IMR-90 (cell line): ENCODE measurements around the gene RPL21. TPM values are rescaled to one million over a fixed set of nuclear protein-coding genes. Genes with fewer than 3 reads are reported as not detected.

Source experiments
- ATAC-seq: fragments of 200-7000 bp; cut with Tn5 transposase; 2 replicates; pipeline ENCODE4 v1.9.1; 2020; ENCODE audit warnings: low read depth, mild to moderate bottlenecking, moderate library complexity
- BruUV-seq: library from RNA; stranded (reverse); fragments of 400-500 nt; replicated peaks from 2 replicates; lab custom pipeline; 2021; lab: Mats Ljungman, UMichigan
- CTCF ChIA-PET: fragments of 300-600 bp; formaldehyde crosslinking; extraction: SDS; loops from one replicate; lab custom pipeline; 2021; ENCODE audit warnings: antibody characterized with exemption; lab: Yijun Ruan, JAX
- POLR2A ChIA-PET: fragments of 300-600 bp; sonication (Branson Sonifier 250); formaldehyde crosslinking; loops from one replicate; lab custom pipeline; 2022; ENCODE audit warnings: antibody characterized with exemption; ENCODE audit not compliant: unreplicated experiment; lab: Charles Lee
- DNase-seq: peaks from one replicate; pipeline ENCODE4 v3.0.0; 2013
- H2AFZ ChIP-seq: replicated peaks from 2 replicates; pipeline ENCODE3; 2013; ENCODE audit warnings: low read length, mild to moderate bottlenecking; ENCODE audit not compliant: poor library complexity
- H2AK5ac ChIP-seq: 2 replicates; pipeline ENCODE4 v1.6.1; 2013; ENCODE audit warnings: low read depth, low read length, inconsistent platforms
- H2AK9ac ChIP-seq: replicated peaks from 2 replicates; pipeline ENCODE3; 2013; ENCODE audit warnings: mild to moderate bottlenecking, low read depth, low read length, moderate library complexity; ENCODE audit not compliant: poor library complexity
- H2BK120ac ChIP-seq: 2 replicates; pipeline ENCODE4 v1.6.1; 2013; ENCODE audit warnings: low read depth, low read length, inconsistent platforms
- H2BK15ac ChIP-seq: 3 replicates; pipeline ENCODE4 v1.6.1; 2013; ENCODE audit warnings: low read depth, low read length, inconsistent platforms
- H2BK20ac ChIP-seq: 2 replicates; pipeline ENCODE4 v1.6.1; 2013; ENCODE audit warnings: low read depth, mild to moderate bottlenecking, inconsistent platforms, low read length, moderate library complexity
- H2BK5ac ChIP-seq: 2 replicates; pipeline ENCODE4 v1.6.1; 2013; ENCODE audit warnings: mild to moderate bottlenecking, low read depth, low read length, inconsistent platforms; ENCODE audit not compliant: poor library complexity, severe bottlenecking
- H3K14ac ChIP-seq: replicated peaks from 2 replicates; pipeline ENCODE4 v1.6.1; 2013; ENCODE audit warnings: low read depth, low read length, inconsistent platforms
- H3K18ac ChIP-seq: 2 replicates; pipeline ENCODE4 v1.6.1; 2013; ENCODE audit warnings: low read depth, low read length, control low read depth
- H3K23ac ChIP-seq: 2 replicates; pipeline ENCODE4 v1.6.1; 2013; ENCODE audit warnings: low read depth, low read length, inconsistent platforms
- H3K27ac ChIP-seq: 2 replicates; pipeline ENCODE4 v1.5.1; 2013; ENCODE audit warnings: mild to moderate bottlenecking, control low read depth, low read length; ENCODE audit not compliant: insufficient read depth
- H3K27me3 ChIP-seq: 2 replicates; pipeline ENCODE4 v1.6.1; 2013; ENCODE audit warnings: low read length; ENCODE audit not compliant: control insufficient read depth, insufficient read depth
- H3K36me3 ChIP-seq: 2 replicates; pipeline ENCODE4 v1.6.1; 2013; ENCODE audit warnings: low read length, mixed read lengths; ENCODE audit not compliant: control insufficient read depth, insufficient read depth
- H3K4ac ChIP-seq: 2 replicates; pipeline ENCODE4 v1.6.1; 2013; ENCODE audit warnings: low read depth, low read length, inconsistent platforms
- H3K4me1 ChIP-seq: 2 replicates; pipeline ENCODE4 v1.6.1; 2013; ENCODE audit warnings: low read length, mixed read lengths; ENCODE audit not compliant: control insufficient read depth, insufficient read depth
- H3K4me2 ChIP-seq: 2 replicates; pipeline ENCODE4 v1.6.1; 2013; ENCODE audit warnings: low read depth, mild to moderate bottlenecking, control low read depth, low read length, moderate library complexity
- H3K4me3 ChIP-seq: 2 replicates; pipeline ENCODE4 v1.5.1; 2013; ENCODE audit warnings: low read depth, mild to moderate bottlenecking, control low read depth, low read length, moderate library complexity; ENCODE audit not compliant: insufficient read depth
- H3K56ac ChIP-seq: 2 replicates; pipeline ENCODE4 v1.6.1; 2013; ENCODE audit warnings: low read length, inconsistent platforms; ENCODE audit not compliant: insufficient read depth; ENCODE audit errors: extremely low read depth
- H3K79me1 ChIP-seq, 2 experiments: 2 replicates each; pipeline ENCODE4 v1.6.1; 2013; ENCODE audit warnings: low read length in 2 of 2, inconsistent platforms in 1 of 2, low read depth in 1 of 2
- H3K9ac ChIP-seq: 2 replicates; pipeline ENCODE4 v1.6.1; 2013; ENCODE audit warnings: low read depth, low read length, control low read depth
- H3K9me1 ChIP-seq: 2 replicates; pipeline ENCODE4 v1.6.1; 2013; ENCODE audit warnings: low read length, inconsistent platforms; ENCODE audit not compliant: insufficient read depth
- H3K9me3 ChIP-seq: 2 replicates; pipeline ENCODE4 v1.6.1; 2013; ENCODE audit warnings: low read length; ENCODE audit not compliant: control insufficient read depth, insufficient read depth
- H4K20me1 ChIP-seq: 2 replicates; pipeline ENCODE4 v1.6.1; 2013; ENCODE audit warnings: low read length, inconsistent platforms; ENCODE audit not compliant: insufficient read depth
- H4K5ac ChIP-seq: 2 replicates; pipeline ENCODE4 v1.6.1; 2013; ENCODE audit warnings: mild to moderate bottlenecking, low read depth, low read length, control low read depth
- H4K8ac ChIP-seq, 2 experiments: 2 replicates each; pipeline ENCODE4 v1.6.1; 2013; ENCODE audit warnings: low read depth in 2 of 2, low read length in 2 of 2, control low read depth in 1 of 2, inconsistent platforms in 1 of 2
- H4K91ac ChIP-seq: 2 replicates; pipeline ENCODE4 v1.6.1; 2013; ENCODE audit warnings: low read depth, low read length, inconsistent platforms; ENCODE audit not compliant: insufficient read depth
- BHLHE40 ChIP-seq: fragments of 150-350 bp; IDR thresholded peaks from 2 replicates; pipeline ENCODE4 v1.6.1; 2016; ENCODE audit warnings: mild to moderate bottlenecking, low read depth, low read length
- CEBPB ChIP-seq: IDR thresholded peaks from 2 replicates; pipeline ENCODE4 v1.6.1; 2012; ENCODE audit warnings: low read depth, low read length, improper control_type of control experiment
- CHD1 ChIP-seq: IDR thresholded peaks from 2 replicates; pipeline ENCODE4 v1.6.1; 2012; ENCODE audit warnings: low read depth, low read length, improper control_type of control experiment
- CTCF ChIP-seq: conservative IDR thresholded peaks from 2 replicates; pipeline ENCODE4 v1.5.1; 2012; ENCODE audit warnings: mild to moderate bottlenecking, low read depth, low read length, improper control_type of control experiment
- POLR2A ChIP-seq: IDR thresholded peaks from 2 replicates; pipeline ENCODE4 v1.6.1; 2012; ENCODE audit warnings: mild to moderate bottlenecking, low read depth, low read length
- RCOR1 ChIP-seq: IDR thresholded peaks from 2 replicates; pipeline ENCODE4 v1.6.1; 2012; ENCODE audit warnings: mild to moderate bottlenecking, low read length, improper control_type of control experiment; ENCODE audit not compliant: insufficient replicate concordance
- RFX5 ChIP-seq: IDR thresholded peaks from 2 replicates; pipeline ENCODE4 v1.8.0; 2012; ENCODE audit warnings: low read depth, mild to moderate bottlenecking, low read length, moderate library complexity
- WGBS, 2 experiments: methylation state at CpG; one replicate each; pipeline versions ENCODE4 v1.1.5 to v1.1.7; 2013; ENCODE audit warnings: missing lambda C conversion rate in 2 of 2; ENCODE audit not compliant: insufficient read length in 1 of 2; ENCODE audit errors: extremely low coverage in 2 of 2; 5-methylcytosine and 5-hydroxymethylcytosine counted together
- dilution Hi-C: fragments of 300-500 bp; cut with HindIII; formaldehyde crosslinking; loops from one replicate; pipeline ENCODE4 v1.14.3; 2018; ENCODE audit warnings: low sequenced_read_pairs; ENCODE audit not compliant: unreplicated experiment
- in situ Hi-C: fragments of 300-500 bp; cut with MboI; formaldehyde crosslinking; loops from 3 replicates; pipeline ENCODE4 v1.14.3; 2019; ENCODE audit warnings: low sequenced_read_pairs, inconsistent platforms, mixed read lengths
- intact Hi-C: fragments of 100-400 bp; cut with micrococcal nuclease; formaldehyde crosslinking; loops from 2 replicates; pipeline ENCODE4 v1.10.0; 2022
- polyA plus RNA-seq, 3 experiments: library from polyadenylated mRNA; depleted of rRNA; stranded (reverse); fragments of >200 nt; gene quantifications; 2 replicates each; pipeline ENCODE4 v1.2.3, GENCODE V29; 2012; ENCODE audit warnings: low replicate concordance in 1 of 3
- total RNA-seq: library from RNA; depleted of rRNA; stranded (reverse); fragments of >200 nt; gene quantifications from 2 replicates; pipeline ENCODE4 v1.2.3, GENCODE V29; 2012

The RPL21 gene
- total and polyA plus RNA-seq, 2 of the 4 experiments (the other 2 are of a cell fraction), result 912 to 1,160 TPM

- no peak overlapping the region for H2BK5ac ChIP-seq
- POLR2A ChIA-PET, result no interaction called here
- no peak overlapping the region for H2BK120ac ChIP-seq
- BruUV-seq, result no TSS peak
- H3K4me1 ChIP-seq, result no peaks in the 10 kb centered on the region; the same call in 1 of the 2 replicates
- dilution Hi-C loops (no loop called here), intact Hi-C loops (no loop called here), in situ Hi-C loops (no loop called here)
- no peak for DNase-seq
- H2AK5ac ChIP-seq, result no peak overlapping the region
- H3K79me1 ChIP-seq, result no peaks in the 10 kb centered on the region
- no peak overlapping the region for H3K27ac ChIP-seq
- H3K4me2 ChIP-seq, result no peak overlapping the region
- no peak overlapping the region for H3K56ac ChIP-seq
- no peak overlapping the region for H3K4me3 ChIP-seq
- TF ChIP-seq CTCF, result no peak
- no peak for TF ChIP-seq BHLHE40
- TF ChIP-seq POLR2A, result no peak
- TF ChIP-seq CEBPB, result no peak
- no peak for TF ChIP-seq RFX5
- no peak for TF ChIP-seq RCOR1
- no peak for TF ChIP-seq CHD1
- H3K14ac ChIP-seq, result no peak overlapping the region
- H2BK20ac ChIP-seq, result no peak overlapping the region
- no peak overlapping the region for H2BK15ac ChIP-seq
- H2AFZ ChIP-seq, result no peak overlapping the region
- no peak overlapping the region for H2AK9ac ChIP-seq
- no peaks in the 10 kb centered on the region for H3K36me3 ChIP-seq
- no peaks in the 10 kb centered on the region for H3K9me1 ChIP-seq
- H4K8ac ChIP-seq, result no peak overlapping the region
- CTCF ChIA-PET, result interaction anchor here (0.9 kb wide), 1 partner anchor 16 kb away, joined by 3 read pairs; no protein-coding TSS in a partner anchor
- no peaks in the 10 kb centered on the region; the same call in 1 of the 2 replicates for H3K9me3 ChIP-seq
- H3K27me3 ChIP-seq, result peaks cover 43% of the 10 kb centered on the region
- WGBS, 2 experiments, result no CpG with 5 or more reads among the region's 4 CpGs
- no peak overlapping the region for H3K9ac ChIP-seq
- H3K4ac ChIP-seq, result no peak overlapping the region
- no peak overlapping the region for H4K5ac ChIP-seq
- no peaks in the 10 kb centered on the region for H4K20me1 ChIP-seq
- no peak for ATAC-seq
- H3K23ac ChIP-seq, result no peak overlapping the region
- no peak overlapping the region for H4K91ac ChIP-seq
- no peak overlapping the region for H3K18ac ChIP-seq
Observed at GRCh38 chr13:27293873-27294515, 42.6 kb downstream of the RPL21 start.
